Cerebellar cortex (tissue), 1 donor: ENCODE data around the gene NRCAM.
A peak's percentile ranks its signal among the peaks of the same experiment; 100 is the strongest.

Source experiments
- DNase-seq: peaks from one replicate; pipeline ENCODE4 v3.0.0-alpha.2; 2015; ENCODE audit warnings: low spot score

The NRCAM gene

DNA sequence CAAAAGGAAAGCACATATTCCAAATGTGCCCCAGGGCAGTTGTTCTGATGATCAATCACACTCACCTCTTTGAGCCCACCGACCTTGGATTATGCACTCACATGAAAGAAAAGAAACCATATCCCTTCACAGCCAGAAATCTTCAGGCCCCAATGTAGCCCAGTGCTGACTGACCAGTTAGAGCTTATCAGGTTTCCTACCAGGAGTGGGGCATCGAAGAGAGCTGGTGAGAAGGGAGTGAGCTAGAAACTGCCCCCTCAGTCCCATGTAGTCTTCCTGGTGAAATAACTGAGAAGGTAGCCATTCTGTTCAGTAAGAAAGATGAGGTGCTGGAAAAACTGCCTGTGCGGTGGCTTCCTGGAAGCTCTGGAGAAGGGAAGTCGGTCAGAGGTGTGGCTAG is 32.2 kb downstream of the NRCAM start:
- no peak for DNase-seq

DNA sequence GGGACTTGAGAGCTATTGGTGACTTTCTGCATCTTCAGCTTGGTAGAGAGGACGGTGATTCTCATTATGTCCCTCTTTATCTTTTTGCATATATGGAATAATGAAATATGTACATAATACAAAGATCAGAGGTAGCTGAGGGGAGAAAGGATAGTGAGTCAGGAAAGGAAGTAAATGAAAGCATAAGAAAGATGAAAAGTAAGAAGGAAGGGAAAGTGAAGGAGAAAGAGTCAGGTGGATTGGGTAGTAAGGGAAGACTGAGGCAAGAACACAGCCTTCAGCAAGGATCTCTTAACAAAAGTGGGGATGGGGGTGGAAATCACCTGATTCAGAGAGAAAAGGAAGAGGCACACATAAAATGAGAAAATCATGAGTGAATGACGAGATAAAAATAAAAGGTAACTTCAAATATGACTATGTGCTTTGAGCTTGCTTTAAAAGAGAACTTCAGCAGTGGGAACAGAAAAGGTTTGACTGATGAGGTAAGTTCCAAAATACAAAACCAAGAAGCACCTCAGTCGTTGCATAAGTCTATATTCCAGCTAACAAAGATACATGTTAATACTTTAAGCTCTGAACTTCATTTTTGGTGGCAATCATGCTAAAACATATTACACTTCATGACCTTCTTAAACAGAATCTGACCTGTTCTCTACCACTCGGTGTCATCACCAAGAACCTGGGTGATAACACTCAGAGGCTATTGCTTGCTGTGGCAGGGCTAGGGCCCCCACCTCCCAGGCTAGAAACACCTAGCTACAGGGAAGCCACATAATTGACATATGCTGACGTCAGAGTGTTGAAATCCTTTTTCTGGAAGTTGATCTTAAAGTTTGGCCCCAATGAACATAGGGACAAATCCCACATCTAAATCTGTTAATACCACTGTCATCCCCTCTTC is 32.9 kb downstream of the NRCAM start:
- DNase-seq = no peak

DNA sequence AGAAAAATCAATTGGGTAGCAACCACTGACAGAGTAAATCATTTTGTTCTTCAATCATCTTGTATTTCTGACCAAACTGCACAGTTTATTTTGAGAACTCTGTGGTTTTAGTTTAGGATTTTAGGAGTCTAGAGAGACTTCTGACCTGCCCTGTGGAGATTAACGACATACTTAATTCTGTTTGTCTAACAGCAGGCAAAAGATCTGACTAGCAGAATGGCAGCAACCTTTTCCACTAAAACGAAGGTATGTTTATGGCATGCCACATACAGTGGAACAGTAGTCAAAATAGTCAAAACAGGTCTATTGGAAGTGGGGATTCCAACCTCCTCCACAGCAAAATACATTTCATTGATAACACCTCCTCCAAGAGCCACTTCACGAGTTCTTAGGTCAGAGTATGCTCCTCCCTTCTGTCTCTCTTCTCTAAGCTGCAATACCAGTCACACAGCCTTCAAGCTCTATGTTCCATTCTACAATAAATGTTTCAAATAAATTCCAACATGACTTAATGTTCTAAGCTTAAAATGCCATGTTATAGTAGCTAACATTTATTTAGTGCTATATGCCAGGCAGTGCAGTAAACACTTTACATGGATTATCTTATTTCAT is 34.4 kb downstream of the NRCAM start:
- DNase-seq = no peak

DNA sequence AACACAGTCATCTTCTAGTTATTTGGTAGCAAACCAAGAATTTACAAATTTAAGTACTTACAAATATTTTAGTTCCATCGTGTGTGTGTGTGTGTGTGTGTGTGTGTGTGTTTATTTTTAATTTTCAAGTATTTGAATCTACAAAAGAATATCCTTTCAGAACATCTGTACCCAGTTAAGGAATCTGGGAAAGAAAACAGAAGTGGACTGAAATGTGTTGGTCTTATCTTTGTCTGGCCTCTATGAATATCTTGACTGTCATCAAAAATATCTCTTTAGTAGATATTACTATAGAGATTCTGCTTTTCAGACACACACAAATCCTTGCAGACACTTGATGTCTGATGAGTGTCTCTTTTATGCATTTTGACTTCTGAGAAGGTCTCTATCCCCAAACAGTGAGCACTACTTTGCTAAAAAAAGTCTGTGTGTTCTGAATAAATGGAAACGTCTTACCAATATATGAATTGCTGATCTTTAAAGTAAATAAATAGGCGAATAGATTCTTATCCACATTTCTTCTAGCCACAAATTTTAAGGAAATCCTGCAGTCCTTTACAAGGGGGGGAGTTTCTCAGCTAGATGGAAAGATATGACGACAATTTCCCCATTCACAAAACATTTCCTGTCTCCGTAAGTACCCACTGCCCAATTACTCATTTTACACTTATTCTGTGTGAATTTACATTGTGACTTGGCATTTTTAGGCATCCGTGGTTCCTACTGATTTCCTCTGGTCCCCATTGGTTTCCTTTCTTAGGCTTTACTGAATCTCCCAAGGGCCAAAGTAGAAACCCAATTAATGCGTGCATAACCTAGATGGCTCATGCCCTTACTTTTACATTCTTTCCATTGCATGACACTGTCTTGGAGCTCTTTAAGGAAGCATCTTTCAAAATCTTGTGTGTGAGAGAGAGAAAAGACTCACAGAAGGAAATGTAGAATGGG is 36.0 kb downstream of the NRCAM start:
- DNase-seq = no peak

DNA sequence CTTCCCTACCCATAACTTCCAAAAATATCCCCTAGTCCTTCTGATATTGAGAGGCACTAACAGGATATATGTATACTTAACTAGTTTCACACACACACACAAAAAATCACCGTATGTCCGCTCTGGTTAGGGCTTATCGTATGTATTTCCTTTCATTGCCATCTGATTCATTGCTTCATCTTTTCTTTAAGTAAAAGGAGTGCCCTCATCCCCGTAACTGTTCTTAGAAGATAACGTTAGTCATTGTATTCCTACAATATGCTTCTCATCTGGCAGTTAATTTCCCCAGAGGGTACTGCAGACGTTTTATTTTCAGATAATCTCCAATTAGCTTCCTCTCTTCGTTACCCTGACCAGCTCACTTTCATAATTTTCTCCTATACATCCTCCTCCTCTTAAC is 37.3 kb downstream of the NRCAM start:
- no peak for DNase-seq

DNA sequence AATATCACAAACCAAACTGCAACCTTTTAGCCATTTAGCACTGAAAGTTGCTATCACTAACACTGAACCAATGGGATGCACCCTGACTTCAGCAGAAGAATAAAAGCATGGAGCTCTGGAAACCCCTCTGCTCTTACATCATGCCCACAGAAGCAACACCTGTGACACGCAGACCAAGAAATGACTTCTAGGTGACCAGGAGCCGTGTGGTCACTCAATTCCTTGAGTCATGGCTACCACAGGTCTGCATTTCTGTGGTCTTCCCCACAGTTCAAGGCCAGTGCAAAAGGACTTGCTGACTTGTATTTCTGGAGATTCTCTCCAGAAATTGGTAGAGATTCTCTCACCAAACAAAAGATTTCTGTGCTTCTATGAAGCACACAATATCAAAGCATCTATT is 38.3 kb downstream of the NRCAM start:
- DNase-seq = no peak

DNA sequence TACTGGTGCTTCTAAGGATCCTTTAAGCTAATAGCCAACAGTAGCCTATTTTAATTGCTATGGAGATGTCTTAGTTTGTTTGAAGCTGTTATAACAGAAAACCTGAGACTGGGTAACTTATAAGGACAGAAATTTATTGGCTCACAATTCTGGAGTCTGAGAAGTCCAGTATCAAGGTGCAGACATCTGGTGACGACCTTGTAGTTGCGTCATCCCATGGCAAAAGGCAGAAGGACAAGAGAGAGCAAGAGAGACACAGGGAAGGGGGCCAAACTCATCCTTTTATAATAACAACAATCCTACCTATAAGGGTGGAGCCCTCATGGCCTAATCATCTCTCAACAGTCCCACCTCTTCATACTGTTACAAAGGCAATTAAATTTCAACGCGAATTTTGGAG is 39.1 kb downstream of the NRCAM start:
- no peak for DNase-seq

DNA sequence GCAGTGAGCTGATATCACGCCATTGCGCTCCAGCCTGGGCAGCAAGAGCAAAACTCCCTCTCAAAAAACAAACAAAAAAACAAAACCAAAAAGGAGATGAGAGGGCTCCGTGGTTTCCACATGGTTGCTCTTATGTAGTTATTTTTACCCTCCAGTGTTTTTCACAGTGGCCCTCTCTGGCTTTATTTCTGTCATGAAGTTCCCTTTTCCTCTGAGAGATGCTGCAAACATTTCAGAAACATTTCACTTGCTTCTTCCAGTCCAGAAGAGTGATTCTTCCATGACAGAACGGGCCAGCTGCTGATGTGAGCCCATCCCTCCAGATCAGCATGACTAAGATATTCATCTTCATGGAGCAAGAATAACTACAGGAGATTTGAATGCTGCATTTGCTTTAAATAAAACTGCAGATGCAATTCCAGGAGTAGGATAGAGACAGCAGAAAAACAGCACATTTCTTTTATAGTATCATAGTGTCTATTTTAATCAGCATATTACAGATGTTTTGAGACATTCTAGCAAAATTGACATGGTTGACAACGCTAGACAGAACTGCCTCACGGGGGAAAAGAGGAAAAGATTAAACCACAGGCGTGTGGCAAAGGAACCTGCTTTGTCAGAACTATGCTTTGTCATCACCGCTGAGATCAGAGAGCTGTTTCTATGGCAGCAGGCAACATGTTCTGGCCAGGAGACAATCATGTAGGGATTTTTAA is 40.3 kb downstream of the NRCAM start:
- peak; percentile 46 for DNase-seq

DNA sequence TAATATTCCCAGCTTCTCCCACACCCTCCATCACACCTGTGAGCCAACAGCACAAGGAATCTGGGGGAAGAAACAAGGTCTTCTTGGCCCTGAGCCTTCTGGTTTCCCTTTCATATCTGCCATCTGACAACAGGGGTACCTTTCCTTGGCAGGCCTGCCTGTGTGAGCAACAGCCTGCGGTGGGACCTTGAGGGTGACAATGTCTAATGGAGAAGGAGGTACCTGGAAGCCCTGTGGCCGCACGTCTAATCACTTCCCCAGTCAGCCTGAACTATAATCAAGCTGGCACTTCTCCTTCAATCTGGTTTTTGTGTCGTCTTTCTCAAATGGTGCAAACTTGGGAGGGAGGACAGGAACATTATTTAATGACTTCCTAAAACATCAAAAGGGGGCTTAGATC is 41.2 kb downstream of the NRCAM start:
- no peak for DNase-seq

DNA sequence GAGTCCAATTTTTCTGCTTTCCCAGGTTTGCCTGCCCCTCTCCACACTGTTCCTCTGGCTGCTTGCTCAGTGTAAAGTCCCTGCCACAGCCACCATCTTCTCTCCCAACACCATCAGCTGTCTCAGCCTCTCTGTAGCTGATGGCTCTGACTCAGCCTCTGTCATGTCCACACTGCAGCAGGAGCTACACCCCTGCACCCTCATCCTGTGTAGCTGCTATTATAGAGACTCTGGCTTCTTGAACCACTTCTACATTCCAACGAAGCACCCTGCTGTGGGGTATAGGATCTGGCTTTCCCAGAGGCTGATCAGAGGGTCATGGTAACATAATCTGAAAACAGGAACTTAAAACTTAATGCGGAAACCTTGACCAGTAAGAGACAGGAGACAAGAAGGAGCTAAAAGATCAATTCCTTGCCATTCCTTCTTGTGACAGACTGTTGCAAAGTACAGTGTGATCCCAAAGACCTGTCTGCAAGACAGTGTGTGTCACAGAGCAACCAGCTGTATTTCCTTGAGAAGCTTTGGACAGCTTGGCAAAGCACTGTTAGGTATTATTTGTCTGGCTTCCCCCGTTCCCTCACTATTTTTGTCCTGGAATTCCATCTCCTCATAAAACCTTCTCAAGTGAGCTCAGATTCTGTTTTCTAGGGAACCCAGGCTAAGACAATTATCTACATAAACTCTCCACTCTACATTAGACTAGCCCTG is 42.3 kb downstream of the NRCAM start:
- no peak for DNase-seq

DNA sequence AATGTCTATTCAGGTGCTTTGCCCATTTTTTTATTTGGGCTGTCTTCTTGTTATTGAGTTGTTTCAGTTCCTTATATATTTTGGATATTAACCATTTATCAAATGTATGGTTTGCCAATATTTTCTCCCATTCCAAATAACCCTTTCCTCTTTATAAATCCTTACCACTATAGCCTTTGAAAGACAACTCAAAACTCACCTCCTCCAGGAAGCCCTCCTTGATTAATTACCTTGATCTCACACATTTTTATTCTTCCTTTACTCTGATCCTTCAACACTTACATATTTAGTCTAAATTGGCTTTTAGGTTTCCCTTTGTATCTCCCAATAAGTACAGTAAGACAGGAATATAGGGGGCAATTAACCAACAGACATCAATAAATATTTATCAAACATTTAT is 42.9 kb downstream of the NRCAM start:
- DNase-seq = no peak

DNA sequence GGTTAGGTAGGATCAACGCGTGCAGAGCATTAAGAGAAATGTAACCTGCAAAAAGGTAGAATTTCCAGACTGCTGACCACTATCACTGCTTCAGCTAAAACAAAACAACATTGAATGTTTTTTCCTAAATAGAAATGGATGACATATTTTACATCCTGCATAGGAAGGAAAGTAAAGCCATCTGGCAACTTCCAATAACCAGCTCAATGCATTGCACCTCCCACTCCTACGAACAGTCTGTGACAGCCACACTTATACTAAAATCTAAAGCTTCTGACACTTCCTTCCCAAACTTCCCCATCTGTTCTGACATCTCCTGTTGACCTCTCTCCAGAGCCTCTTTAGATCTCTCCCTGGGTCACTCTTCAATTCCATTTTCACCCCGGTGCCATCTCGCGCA is 47.1 kb downstream of the NRCAM start:
- DNase-seq = no peak

DNA sequence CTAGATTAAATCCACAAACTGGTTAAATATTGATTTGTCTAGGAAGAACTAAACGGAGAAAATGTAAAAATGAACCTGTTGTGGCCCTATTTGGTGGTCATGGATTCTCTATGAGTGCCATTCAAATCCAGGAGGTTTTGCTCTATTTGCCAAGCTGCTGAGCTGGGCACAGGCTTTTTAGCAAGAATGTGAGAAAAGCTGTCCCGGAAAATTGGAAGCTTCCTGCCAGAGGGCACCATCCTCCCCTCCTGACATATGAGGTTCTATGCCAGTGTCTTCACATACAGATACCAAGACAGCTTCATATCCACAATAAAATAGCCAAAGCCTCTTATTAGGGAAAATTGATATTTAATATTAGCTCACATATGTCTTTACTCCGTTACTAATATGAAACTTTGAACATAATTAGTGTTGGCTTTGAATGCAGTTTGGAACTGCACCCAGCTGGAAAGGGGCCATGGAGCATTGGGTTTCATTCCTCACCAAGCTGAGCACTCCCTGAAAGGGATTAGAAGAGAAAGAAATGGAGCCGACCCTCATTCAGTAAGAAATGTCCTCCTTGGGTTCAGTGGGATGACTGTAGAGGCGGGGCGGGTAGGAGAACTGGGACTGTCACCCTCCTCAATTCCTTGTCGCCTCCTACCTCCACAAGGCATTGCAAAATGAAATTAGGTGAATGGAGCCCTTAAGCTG is 47.8 kb downstream of the NRCAM start:
- DNase-seq = peak; percentile 72

DNA sequence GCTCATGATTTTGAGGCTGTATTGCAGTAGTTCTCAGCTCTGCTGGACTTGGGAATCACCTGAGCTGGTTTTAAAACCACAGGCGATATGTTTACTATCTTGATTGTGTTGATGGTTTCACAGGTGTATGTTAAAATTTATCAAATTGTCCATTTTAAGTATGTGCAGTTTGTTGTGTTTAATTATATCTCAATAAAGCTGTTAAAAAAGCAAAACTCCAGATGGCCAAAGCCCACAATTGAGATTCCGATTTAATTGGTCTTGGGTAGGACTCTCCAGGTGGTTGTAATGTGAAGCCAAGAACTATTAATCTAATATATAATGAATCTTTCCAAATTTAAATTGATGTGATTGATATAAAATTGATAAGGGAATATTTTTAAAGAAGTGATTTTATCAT is 48.6 kb downstream of the NRCAM start:
- DNase-seq = no peak

DNA sequence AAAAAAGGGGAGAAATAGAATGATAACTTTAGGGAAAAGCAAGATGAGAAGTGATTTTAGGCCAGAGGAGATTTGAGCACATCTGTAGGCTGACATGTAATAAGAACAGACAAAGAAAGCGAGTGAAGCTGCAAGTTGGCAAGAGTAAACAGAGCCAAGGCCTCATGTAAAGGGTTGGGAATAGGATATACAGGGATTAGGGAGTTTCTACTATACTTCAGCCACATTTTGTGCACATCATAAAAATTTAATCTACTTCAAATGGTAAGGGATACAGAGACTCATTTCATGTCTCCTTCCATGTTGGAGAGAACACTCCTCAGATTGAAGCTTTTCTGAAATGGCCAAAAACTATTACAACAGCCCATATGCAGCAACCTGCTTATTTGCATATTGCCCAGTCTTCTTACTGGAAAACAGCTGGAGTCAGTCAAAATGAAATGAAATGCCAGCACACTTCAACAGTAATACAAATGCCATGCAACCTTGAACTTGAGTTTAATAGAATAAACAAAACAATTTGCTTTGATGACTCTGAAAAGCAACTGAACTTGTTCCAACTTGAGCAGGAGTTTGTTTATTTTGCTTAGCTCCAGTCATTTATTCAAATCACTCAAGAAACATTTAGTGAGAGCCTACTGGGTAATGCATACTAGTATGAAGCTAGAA is 49.9 kb downstream of the NRCAM start:
- DNase-seq = no peak

DNA sequence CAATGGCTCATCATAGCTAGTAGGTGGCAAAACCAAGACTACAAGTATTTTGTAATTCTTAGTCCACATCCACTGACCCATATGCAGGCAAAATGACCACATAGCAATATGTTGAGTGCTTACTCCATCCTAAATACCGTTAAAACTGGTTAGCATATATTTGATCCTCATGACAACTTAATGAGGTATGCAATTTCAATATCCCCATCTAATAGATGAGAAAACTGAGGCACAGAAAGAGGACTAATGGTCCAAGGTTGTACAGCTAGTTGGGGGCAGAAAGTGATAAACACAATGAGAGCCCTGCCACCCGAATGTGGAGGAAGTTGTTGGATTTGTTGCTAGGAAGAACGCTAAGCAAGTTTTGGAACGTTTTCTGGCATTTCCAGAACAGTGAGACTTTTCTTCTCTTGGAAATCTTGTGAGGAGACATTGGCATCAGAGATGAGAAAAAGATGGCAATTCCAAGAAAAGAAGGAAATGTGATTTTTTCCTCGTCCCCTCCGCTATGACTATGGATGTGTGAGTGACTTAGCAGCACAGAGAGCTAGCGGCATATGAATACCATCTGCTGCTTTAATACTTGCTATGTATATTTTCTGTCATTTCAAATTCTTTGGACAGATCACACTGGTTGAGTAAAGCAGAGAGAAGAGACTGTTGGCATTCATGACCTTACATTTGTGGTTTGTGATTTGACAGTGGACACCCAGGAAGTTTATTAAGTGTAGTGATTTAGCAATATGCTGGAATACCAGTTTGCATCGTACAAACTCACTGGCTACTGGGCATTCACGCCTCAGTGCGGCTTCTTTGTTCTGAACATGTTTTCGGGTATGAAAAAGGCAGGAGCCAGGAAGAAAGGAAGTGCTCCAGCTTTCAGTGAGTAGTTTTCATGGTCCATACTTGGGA is 51.5 kb downstream of the NRCAM start:
- DNase-seq = no peak

DNA sequence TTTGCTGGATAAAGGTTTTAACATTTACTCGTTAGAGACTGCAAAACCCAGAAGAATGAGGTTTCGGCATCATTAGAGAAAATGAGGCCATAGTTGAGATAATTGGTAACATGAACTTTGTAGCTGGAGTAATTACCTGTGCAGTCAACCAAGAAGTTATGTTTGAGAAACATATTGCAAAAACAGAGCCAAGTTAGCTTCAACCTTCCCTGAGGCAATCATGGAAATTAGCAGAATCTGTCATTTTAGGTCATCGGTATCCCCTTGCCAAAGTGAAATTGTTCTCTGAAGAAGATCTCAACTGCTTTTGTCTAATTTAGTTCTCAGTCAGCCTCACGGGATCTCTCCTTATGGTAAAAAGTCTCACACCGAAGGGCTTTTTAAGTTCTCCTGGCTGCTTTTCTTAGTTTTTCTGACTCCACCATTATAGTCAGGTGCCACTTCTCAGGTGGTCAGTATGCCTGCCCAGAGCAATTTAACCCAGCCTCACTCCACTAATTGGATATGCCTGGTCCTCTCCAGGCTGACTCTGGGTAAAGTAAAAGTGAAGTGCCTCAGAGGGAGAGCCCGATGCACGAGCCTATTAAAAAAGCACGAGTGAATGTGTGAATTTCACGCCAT is 52.5 kb downstream of the NRCAM start:
- peak; percentile 28 for DNase-seq

DNA sequence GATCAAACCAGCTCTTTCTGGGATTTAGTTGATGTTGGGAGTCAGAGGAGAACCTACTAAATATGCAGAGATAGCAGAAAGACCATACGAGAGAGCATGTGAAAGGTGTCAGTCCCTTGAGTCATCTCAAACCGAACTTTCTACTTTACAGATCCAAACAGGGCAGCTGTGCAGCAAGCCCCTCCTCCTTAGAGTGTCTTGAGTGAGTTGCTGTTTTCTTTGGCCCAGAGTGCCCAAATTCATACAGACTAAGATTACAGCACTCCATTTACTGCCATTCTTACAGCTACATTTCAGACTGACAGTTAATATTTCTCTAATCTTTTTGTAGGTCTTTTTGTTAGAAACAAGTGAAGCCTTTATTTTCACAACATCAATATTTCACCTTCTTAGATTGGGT is 53.4 kb downstream of the NRCAM start:
- DNase-seq = no peak

DNA sequence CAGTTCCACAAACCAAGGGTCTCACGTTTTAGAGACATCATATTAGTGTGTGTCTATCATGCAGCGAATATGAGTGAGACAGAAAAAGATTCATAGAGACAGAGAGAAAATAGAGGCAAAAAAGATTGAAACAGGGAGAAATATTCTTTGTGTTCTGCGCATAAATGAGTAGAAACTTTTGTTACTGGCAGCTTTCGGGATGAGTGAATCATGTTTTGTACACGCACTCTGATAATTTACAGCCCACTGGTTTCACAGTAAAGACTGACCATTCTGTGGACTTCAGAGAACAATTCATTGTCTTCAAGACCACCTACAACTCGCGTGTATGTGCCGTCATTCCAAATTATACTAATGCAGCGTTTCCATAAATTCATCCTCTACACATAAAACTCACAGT is 60.2 kb downstream of the NRCAM start:
- no peak for DNase-seq
